Panc1 (cell line): Measurements from ENCODE around the gene RIT2. TPM values are rescaled to one million over a fixed set of nuclear protein-coding genes. Genes with fewer than 3 reads are reported as not detected.

ENCODE experiments used
- ATAC-seq: fragments of 200-7000 bp; cut with Tn5 transposase; 2 replicates; pipeline ENCODE4 v1.9.1; 2020; ENCODE audit warnings: mild to moderate bottlenecking, moderate library complexity
- BruUV-seq: library from RNA; stranded (reverse); fragments of 400-500 nt; replicated peaks from 2 replicates; lab custom pipeline; 2021; lab: Mats Ljungman, UMichigan
- CTCF ChIA-PET: fragments of 300-600 bp; sonication (Branson Sonifier 250); formaldehyde crosslinking; loops from one replicate; lab custom pipeline; 2022; ENCODE audit warnings: antibody characterized with exemption; lab: Charles Lee
- POLR2A ChIA-PET: fragments of 300-600 bp; sonication (Branson Sonifier 250); formaldehyde crosslinking; loops from one replicate; lab custom pipeline; 2022; ENCODE audit warnings: antibody characterized with exemption; lab: Charles Lee
- DNase-seq: peaks from one replicate; pipeline ENCODE4 v3.0.0-alpha.2; 2010; ENCODE audit warnings: low read depth, low spot score
- H3K27ac ChIP-seq: 2 replicates; pipeline ENCODE4 v1.5.1; 2011; ENCODE audit warnings: mild to moderate bottlenecking, low read length, inconsistent platforms
- H3K27me3 ChIP-seq: fragments of 200-500 bp; sonication (Bioruptor generic); 2 replicates; pipeline ENCODE4 v1.6.0; 2014; ENCODE audit warnings: low read length, inconsistent platforms; ENCODE audit not compliant: control insufficient read depth, insufficient read depth
- H3K36me3 ChIP-seq: fragments of 200-500 bp; sonication (Bioruptor generic); 2 replicates; pipeline ENCODE4 v1.5.1; 2014; ENCODE audit warnings: inconsistent platforms, mild to moderate bottlenecking, low read length, moderate library complexity; ENCODE audit not compliant: control insufficient read depth, insufficient read depth
- H3K4me1 ChIP-seq: 2 replicates; pipeline ENCODE4 v1.5.1; 2011; ENCODE audit warnings: inconsistent platforms, mild to moderate bottlenecking, low read length, moderate library complexity; ENCODE audit not compliant: control insufficient read depth, insufficient read depth
- H3K4me3 ChIP-seq, 2 experiments: 2 replicates each; pipeline ENCODE4 v1.5.1; 2011 to 2012; ENCODE audit warnings: low read depth in 2 of 2, low read length in 2 of 2, mild to moderate bottlenecking in 2 of 2, inconsistent platforms in 1 of 2, moderate library complexity in 1 of 2
- H3K9me3 ChIP-seq: fragments of 200-500 bp; sonication (Bioruptor generic); 2 replicates; pipeline ENCODE4 v1.5.1; 2014; ENCODE audit warnings: low read depth, mild to moderate bottlenecking, inconsistent platforms, low read length, moderate library complexity; ENCODE audit not compliant: control insufficient read depth, insufficient read depth
- POLR2AphosphoS5 ChIP-seq: IDR thresholded peaks from 2 replicates; pipeline ENCODE4 v1.6.1; 2012; ENCODE audit warnings: mild to moderate bottlenecking, low read depth, low read length, moderate library complexity
- SIN3A ChIP-seq: IDR thresholded peaks from 2 replicates; pipeline ENCODE4 v1.6.1; 2012; ENCODE audit warnings: low read depth, mild to moderate bottlenecking, low read length, moderate library complexity, borderline replicate concordance; ENCODE audit not compliant: insufficient read depth
- TCF7L2 ChIP-seq: IDR thresholded peaks from 2 replicates; pipeline ENCODE4 v1.6.1; 2011; ENCODE audit warnings: mild to moderate bottlenecking, low read depth, low read length, inconsistent platforms
- in situ Hi-C: cut with HindIII; loops from 2 replicates; pipeline ENCODE4 v1.10.0; 2016; ENCODE audit warnings: low sequenced_read_pairs, low pct_unique_long_range_greater_than_20kb
- intact Hi-C: fragments of 100-400 bp; cut with micrococcal nuclease; formaldehyde crosslinking; loops from one replicate; pipeline ENCODE4 v1.10.0; 2022; ENCODE audit not compliant: unreplicated experiment
- total RNA-seq: library from RNA; stranded (reverse); gene quantifications from one replicate; pipeline ENCODE4 v1.2.1, GENCODE V29; 2021; ENCODE audit not compliant: unreplicated experiment
- TF ChIP-seq, protein P1 (sequence below): fragments of 450-650 bp; IDR thresholded peaks from 2 replicates; pipeline ENCODE4 v1.5.1; 2017; ENCODE audit warnings: mild to moderate bottlenecking
- TF ChIP-seq, protein P2 (sequence below), 2 experiments: IDR thresholded peaks; 2 replicates each; pipeline ENCODE4 v1.6.1; 2011 to 2012; ENCODE audit warnings: low read depth in 2 of 2, control low read depth in 1 of 2, low read length in 1 of 2, mild to moderate bottlenecking in 1 of 2, moderate library complexity in 1 of 2; ENCODE audit not compliant: insufficient read depth in 1 of 2

RIT2 gene
- total RNA-seq, 1 experiment from 2014 or later = not detected

DNA sequence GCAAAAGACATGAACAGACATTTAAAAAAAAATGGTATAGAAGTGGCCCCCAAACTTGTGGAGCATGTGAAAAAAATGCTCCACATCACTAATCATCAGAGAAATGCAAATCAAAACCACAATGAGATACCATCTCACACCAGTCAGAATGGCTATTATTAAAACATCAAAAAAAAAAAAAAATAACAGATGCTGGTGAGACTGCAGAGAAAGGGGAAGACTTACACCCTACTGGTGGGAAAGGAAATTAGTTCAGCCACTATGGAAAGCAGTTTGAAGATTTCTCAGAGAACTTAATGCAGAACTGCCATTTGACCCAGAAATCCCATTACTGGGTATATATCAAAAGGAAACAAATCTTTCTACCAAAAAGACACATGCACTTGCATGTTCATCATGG is 164.8 kb downstream of the RIT2 start:
- H3K36me3 ChIP-seq = no peaks in the 10 kb centered on the region
- H3K27ac ChIP-seq = no peak overlapping the region
- CTCF ChIA-PET = no interaction called here
- POLR2A ChIA-PET = no interaction called here
- H3K4me1 ChIP-seq = no peaks in the 10 kb centered on the region
- TF ChIP-seq SIN3A (no peak), POLR2AphosphoS5 (no peak), TCF7L2 (no peak)
- TF ChIP-seq, protein P1, sequence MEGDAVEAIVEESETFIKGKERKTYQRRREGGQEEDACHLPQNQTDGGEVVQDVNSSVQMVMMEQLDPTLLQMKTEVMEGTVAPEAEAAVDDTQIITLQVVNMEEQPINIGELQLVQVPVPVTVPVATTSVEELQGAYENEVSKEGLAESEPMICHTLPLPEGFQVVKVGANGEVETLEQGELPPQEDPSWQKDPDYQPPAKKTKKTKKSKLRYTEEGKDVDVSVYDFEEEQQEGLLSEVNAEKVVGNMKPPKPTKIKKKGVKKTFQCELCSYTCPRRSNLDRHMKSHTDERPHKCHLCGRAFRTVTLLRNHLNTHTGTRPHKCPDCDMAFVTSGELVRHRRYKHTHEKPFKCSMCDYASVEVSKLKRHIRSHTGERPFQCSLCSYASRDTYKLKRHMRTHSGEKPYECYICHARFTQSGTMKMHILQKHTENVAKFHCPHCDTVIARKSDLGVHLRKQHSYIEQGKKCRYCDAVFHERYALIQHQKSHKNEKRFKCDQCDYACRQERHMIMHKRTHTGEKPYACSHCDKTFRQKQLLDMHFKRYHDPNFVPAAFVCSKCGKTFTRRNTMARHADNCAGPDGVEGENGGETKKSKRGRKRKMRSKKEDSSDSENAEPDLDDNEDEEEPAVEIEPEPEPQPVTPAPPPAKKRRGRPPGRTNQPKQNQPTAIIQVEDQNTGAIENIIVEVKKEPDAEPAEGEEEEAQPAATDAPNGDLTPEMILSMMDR = no peak
- TF ChIP-seq, protein P2, sequence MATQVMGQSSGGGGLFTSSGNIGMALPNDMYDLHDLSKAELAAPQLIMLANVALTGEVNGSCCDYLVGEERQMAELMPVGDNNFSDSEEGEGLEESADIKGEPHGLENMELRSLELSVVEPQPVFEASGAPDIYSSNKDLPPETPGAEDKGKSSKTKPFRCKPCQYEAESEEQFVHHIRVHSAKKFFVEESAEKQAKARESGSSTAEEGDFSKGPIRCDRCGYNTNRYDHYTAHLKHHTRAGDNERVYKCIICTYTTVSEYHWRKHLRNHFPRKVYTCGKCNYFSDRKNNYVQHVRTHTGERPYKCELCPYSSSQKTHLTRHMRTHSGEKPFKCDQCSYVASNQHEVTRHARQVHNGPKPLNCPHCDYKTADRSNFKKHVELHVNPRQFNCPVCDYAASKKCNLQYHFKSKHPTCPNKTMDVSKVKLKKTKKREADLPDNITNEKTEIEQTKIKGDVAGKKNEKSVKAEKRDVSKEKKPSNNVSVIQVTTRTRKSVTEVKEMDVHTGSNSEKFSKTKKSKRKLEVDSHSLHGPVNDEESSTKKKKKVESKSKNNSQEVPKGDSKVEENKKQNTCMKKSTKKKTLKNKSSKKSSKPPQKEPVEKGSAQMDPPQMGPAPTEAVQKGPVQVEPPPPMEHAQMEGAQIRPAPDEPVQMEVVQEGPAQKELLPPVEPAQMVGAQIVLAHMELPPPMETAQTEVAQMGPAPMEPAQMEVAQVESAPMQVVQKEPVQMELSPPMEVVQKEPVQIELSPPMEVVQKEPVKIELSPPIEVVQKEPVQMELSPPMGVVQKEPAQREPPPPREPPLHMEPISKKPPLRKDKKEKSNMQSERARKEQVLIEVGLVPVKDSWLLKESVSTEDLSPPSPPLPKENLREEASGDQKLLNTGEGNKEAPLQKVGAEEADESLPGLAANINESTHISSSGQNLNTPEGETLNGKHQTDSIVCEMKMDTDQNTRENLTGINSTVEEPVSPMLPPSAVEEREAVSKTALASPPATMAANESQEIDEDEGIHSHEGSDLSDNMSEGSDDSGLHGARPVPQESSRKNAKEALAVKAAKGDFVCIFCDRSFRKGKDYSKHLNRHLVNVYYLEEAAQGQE (IDR thresholded peaks at IDR 0.05; ENCODE audit: insufficient read depth in 1 of 2, low read depth in 2 of 2, low read length in 1 of 2) = no peak
- in situ Hi-C loops (no loop called here), intact Hi-C loops (no loop called here)
- ATAC-seq = no peak
- no peak for DNase-seq
- H3K4me3 ChIP-seq = no peak overlapping the region
- BruUV-seq = no TSS peak
- no peaks in the 10 kb centered on the region for H3K9me3 ChIP-seq
- no peaks in the 10 kb centered on the region for H3K27me3 ChIP-seq

- H3K4me1 ChIP-seq = no peaks in the 10 kb centered on the region
- no peaks in the 10 kb centered on the region for H3K27me3 ChIP-seq
- intact Hi-C loops (no loop called here), in situ Hi-C loops (no loop called here)
- DNase-seq (no peak), ATAC-seq (no peak)
- POLR2A ChIA-PET = no interaction called here
- no TSS peak for BruUV-seq
- TF ChIP-seq, protein P2 (IDR thresholded peaks at IDR 0.05; ENCODE audit: insufficient read depth in 1 of 2, low read depth in 2 of 2, low read length in 1 of 2) = no peak
- TF ChIP-seq SIN3A (no peak), TCF7L2 (no peak), POLR2AphosphoS5 (no peak)
- TF ChIP-seq, protein P1 = no peak
- CTCF ChIA-PET = no interaction called here
- no peaks in the 10 kb centered on the region for H3K36me3 ChIP-seq
- no peak overlapping the region for H3K4me3 ChIP-seq
- no peak overlapping the region for H3K27ac ChIP-seq
- H3K9me3 ChIP-seq = no peaks in the 10 kb centered on the region
These were observed 166.7 kb downstream of the RIT2 start for GRCh38 chr18:42948831-42949230.
